CD4-positive, alpha-beta T cell treated with Interleukin-15 for 1 hour (primary cell): ENCODE measurements around the gene CFAP74.

Source experiments
- DNase-seq: peaks from one replicate; pipeline ENCODE4 v3.0.0-alpha.2; 2020

The CFAP74 gene

DNA sequence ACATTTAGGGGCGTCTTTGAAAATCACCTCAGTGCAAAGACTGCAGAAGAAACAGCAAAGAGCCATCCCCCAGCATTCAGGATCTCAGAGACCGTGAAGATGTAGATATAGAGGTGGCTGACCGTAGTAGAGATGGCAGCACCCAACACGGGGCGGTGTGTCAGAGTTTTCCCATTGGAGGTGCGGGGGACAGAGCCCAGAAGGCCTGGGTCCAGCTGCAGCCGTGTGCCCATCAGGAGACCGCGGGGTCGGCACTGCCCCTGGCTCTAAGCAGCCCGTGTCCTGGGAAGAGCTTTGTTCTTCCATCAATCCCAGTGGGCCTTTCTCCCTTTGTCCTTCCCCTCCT is 16.7 kb upstream of the CFAP74 start:
- no peak for DNase-seq

GRCh38 chr1:2019571-2020309 is 16.2 kb upstream of the CFAP74 start:
- DNase-seq = no peak

DNA sequence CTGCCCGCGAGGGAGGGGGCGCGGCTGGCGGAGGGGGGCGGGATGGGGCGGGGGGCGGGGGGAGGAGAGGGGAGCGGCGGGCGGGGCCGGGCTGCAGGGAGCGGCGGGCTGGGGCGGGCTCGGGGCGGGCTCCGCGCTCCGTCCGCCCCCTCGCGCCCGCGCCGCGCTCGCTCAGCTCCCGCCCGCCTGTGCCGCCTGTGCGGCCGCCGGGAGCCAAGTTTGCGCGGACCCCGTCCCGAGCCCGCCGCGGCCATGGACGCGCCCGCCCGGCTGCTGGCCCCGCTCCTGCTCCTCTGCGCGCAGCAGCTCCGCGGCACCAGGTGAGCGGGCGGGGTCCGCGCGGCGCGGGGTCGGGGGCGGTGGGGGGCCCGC is 15.6 kb upstream of the CFAP74 start, which contains the start of gene GABRD:
Gene GABRD (plus strand): TSS at position 174 of the 372 bp plus-strand sequence. CDS start 79 bp downstream, at position 253.
- DNase-seq = no peak

GRCh38 chr1:2018217-2019171 is 14.9 kb upstream of the CFAP74 start:
- no peak for DNase-seq

DNA sequence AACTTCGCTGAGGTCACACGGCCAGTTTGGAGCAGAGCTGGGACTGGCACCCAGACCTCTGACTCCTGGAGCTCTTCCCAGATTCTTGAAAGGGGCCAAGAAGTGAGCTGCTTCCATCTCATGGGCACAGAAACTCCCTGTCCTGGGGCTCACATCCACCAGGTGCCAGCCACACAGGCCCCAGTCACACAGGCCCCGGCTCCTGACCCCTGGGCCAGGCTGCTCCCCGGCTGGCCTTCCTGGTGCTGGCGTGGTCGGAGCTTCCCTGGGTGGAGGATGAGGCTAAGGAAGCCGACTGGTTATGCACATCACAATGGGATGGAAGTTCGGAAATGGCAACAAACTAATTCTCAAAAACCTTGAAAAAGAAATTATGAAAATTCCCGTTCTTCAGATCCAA is 12.5 kb upstream of the CFAP74 start:
- no peak for DNase-seq

- DNase-seq = no peak
Measured at GRCh38 chr1:2014741-2015735, 11.5 kb upstream of the CFAP74 start.

DNA sequence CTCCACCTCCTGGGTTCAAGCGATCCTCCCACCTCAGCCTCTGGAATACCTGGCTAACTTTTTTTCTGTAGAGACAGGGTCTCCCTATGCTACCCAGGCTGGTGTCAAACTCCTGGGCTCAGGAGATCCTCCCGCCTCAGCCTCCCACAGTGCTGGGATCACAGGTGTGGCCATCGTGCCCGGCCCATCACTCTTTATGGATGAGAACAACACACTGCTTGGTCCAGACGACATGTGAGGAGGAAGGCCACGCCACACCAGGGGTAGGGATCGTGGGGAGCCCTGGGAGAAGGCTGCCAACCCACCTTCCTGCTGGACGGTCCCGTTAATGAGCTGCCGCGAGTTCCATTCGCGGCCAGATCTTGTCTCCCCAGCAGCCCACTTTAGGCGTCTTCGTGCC is 10.6 kb upstream of the CFAP74 start:
- no peak for DNase-seq

GRCh38 chr1:2009101-2010053 is 5.8 kb upstream of the CFAP74 start:
- DNase-seq = no peak

DNA sequence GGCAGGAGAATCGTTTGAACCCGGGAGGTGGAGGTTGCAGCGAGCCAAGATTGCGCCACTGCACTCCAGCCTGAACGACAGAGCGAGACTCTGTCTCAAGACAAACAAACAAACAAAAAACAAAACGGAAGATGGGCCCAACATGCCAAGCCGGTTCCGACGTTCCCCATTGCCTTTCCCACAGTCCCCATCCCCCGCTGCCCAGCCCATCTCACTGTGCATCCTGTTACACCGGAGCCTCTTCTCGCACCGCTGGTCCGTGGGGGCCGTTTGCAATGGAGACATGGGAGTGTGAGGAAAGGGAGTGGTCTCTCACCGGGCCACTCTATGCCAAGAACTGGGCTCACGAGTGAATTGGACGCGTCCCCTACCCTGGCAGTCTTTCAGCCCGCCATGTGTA is 1.3 kb upstream of the CFAP74 start:
- DNase-seq = no peak

GRCh38 chr1:2001773-2002411 is 1.7 kb downstream of the CFAP74 start:
- no peak for DNase-seq

DNA sequence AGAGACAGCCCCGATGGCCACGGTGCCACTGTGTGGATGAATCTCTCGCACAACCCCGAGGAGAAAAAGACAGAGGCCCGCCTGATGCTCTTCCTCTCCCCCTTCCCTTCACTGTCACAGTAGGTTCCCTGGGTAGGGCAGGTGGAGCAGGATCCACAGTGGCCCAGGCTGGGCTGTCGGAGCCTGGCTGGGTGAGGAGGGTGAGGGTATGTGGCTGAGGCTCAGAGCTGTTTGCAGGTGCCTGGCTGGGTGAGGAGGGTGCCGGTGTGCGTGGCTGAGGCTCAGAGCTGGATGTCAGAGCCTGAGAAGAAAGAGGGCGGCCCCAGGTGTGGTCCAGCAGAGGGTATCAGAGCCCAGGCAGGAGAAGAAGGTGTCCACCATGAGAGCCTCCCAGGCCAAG is 2.7 kb downstream of the CFAP74 start:
- no peak for DNase-seq

GRCh38 chr1:2000432-2000831 is 3.2 kb downstream of the CFAP74 start:
- no peak for DNase-seq

GRCh38 chr1:1997576-1997975 is 6.0 kb downstream of the CFAP74 start:
- no peak for DNase-seq

DNA sequence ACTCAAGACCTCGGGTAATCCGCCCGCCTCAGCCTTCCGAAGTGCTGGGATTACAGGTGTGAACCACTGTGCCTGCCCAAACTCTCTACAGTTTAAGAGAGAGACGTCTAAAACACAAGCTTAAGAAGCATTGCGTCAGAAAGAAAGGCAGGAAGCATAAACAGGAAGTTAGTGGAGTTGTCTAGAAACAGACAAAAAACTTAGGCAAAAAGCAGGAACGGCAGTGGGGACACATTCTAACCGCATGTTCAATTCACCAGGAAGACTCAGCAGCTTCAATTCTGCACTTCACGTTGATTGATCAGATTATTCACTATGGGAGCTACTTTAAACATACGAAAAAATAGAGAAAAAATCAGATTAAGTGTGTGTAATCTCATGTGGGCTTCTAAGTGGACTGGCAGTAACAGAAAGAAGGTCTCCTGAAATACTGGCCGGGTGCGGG is 7.4 kb downstream of the CFAP74 start:
- no peak for DNase-seq

DNA sequence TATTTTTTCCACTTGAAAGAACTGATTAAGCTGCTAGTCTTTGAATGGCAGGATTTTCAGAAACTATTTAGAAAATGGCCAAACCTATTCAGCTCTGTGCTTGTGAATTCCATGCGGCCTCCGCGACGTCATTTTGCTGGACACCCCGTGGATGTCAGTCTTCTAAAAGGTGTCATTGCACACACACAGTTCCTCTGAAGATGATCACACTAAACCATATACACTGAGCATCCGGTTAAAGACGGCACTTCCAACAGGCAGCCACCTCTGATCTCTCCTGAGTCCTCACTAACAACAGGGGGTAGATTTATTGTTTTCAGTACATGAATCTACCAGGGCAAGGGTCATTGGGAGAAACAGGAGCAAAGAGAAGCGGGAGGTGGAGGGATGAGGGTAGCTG is 9.1 kb downstream of the CFAP74 start:
- no peak for DNase-seq

GRCh38 chr1:1990222-1990621 is 13.4 kb downstream of the CFAP74 start:
- DNase-seq = no peak

GRCh38 chr1:1989789-1990188 is 13.8 kb downstream of the CFAP74 start:
- DNase-seq = no peak

GRCh38 chr1:1989102-1989542 is 14.5 kb downstream of the CFAP74 start:
- DNase-seq = no peak

DNA sequence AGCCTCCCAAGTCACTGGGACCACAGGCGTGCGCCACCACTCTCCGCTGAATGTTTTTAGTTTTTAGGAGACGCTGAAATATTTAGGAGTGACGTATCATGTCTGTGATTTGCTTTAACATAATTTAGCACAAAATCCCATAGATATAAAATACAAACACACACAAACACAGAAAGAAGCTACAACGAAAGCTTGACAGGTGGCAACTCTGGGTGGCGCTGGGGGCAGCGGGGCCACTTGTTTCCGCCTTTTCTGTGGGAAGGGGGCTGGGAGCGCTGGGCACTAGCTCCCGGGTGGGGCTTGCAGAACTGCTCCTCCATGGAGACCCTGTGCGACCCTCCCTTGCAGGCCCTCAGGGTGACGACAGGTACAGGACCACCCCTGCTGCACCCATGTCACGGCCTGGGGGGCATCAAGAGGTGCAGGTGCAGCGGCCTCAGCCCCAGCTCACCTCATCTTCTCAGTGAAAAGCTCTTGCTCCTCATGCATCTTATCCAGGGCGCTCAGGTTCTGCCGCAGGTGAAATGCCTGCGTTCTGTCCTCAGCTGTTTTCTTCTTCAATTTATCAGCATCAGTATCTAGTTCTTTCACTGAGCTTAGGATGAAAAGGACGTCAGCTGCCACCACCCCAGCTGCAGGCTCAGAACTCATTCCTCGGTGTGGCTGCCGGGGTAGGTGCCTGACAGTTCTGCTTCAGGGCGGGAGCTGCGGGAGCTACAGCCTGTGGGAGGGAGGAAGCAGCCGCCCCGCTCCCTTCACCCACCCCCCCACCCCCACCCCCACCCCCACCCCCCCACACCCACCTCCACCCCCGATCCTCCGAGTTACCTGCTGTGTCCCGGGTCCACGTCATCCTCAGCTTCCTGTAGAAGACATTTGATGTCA is 15.3 kb downstream of the CFAP74 start:
- DNase-seq = no peak

DNA sequence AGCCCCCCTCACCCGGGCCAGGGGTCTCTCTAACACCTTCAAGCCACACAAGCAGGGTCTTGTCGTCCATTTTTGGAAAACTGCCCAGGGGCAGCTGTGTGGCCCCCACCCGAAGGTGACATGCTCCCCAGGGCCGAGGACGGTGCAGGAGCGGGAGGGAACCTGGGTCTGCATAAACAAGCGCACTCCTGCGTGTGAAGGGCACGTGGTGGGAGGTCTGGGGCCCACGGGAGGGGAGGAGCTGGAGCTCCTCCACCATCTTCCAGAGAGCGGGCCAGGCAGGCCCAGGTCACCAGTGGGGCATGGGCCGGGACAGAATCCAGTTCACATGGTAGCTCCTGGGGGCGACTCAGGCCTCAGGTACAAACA is 16.5 kb downstream of the CFAP74 start:
- DNase-seq = no peak
